Measurements from ENCODE around the gene TMEM131.

Gene TMEM131

GRCh38 chr2:98020992-98021713, 25.4 kb upstream of the TMEM131 start:
- no peak for DNase-seq

- no peak for DNase-seq
Measured at GRCh38 chr2:98020516-98020915, 24.8 kb upstream of the TMEM131 start.

GRCh38 chr2:98016908-98017670, 21.3 kb upstream of the TMEM131 start:
- DNase-seq = no peak

- no peak for DNase-seq
Measured at GRCh38 chr2:98015671-98016070, 19.9 kb upstream of the TMEM131 start.

GRCh38 chr2:98014379-98014778, 18.6 kb upstream of the TMEM131 start:
- DNase-seq = no peak

GRCh38 chr2:98013407-98014042, 17.8 kb upstream of the TMEM131 start:
- DNase-seq = no peak

GRCh38 chr2:98012561-98012991, 16.8 kb upstream of the TMEM131 start:
- no peak for DNase-seq

GRCh38 chr2:98009887-98010760, 14.4 kb upstream of the TMEM131 start:
- no peak for DNase-seq

GRCh38 chr2:98008415-98008814, 12.7 kb upstream of the TMEM131 start:
- DNase-seq = no peak

GRCh38 chr2:98006378-98006777, 10.6 kb upstream of the TMEM131 start:
- DNase-seq = no peak

- no peak for DNase-seq
Measured at GRCh38 chr2:98004613-98005012, 8.9 kb upstream of the TMEM131 start.

- DNase-seq = no peak
Measured at GRCh38 chr2:98004047-98004446, 8.3 kb upstream of the TMEM131 start.

GRCh38 chr2:97999536-97999935, 3.8 kb upstream of the TMEM131 start:
- DNase-seq = no peak

GRCh38 chr2:97998431-97999005, 2.8 kb upstream of the TMEM131 start:
- DNase-seq = no peak

- DNase-seq = peak; percentile 62
Measured at GRCh38 chr2:97997784-97998392, 2.1 kb upstream of the TMEM131 start.

- no peak for DNase-seq
Measured at GRCh38 chr2:97996679-97997078, 931 bp upstream of the TMEM131 start.

- no peak for DNase-seq
Measured at GRCh38 chr2:97995026-97995733, 568 bp downstream of the TMEM131 start.

GRCh38 chr2:97994476-97994875, 1.3 kb downstream of the TMEM131 start:
- DNase-seq = no peak

- DNase-seq = no peak
Measured at GRCh38 chr2:97993926-97994325, 1.8 kb downstream of the TMEM131 start.

GRCh38 chr2:97992836-97993825, 2.6 kb downstream of the TMEM131 start:
- DNase-seq = no peak

All from NCI-H2081 treated with DMSO at 0.1 percent for 48 hours (cell line).